Glutamatergic neuron (in vitro differentiated cells): Measurements from ENCODE around the gene ANKRD6. TPM values are rescaled to one million over a fixed set of nuclear protein-coding genes. Genes with fewer than 3 reads are reported as not detected.

Source experiments
- DNase-seq: peaks from one replicate; pipeline ENCODE4 v3.0.0; 2022
- H3K27ac Mint-ChIP-seq: one replicate; pipeline ENCODE4 v1.8.0; 2020; ENCODE audit warnings: mild to moderate bottlenecking, mixed read lengths, inconsistent platforms; ENCODE audit not compliant: unreplicated experiment
- H3K27me3 Mint-ChIP-seq: one replicate; pipeline ENCODE4 v1.8.0; 2020; ENCODE audit warnings: mild to moderate bottlenecking, moderate library complexity, mixed read lengths, inconsistent platforms; ENCODE audit not compliant: unreplicated experiment
- H3K36me3 Mint-ChIP-seq: one replicate; pipeline ENCODE4 v1.8.0; 2020; ENCODE audit warnings: mild to moderate bottlenecking, mixed read lengths, inconsistent platforms; ENCODE audit not compliant: unreplicated experiment
- H3K4me1 Mint-ChIP-seq: one replicate; pipeline ENCODE4 v1.8.0; 2020; ENCODE audit warnings: mild to moderate bottlenecking, low read depth, mixed read lengths, inconsistent platforms; ENCODE audit not compliant: unreplicated experiment
- H3K4me3 Mint-ChIP-seq: one replicate; pipeline ENCODE4 v1.8.0; 2020; ENCODE audit warnings: mild to moderate bottlenecking, mixed read lengths, inconsistent platforms; ENCODE audit not compliant: unreplicated experiment
- H3K9me3 Mint-ChIP-seq: one replicate; pipeline ENCODE4 v1.8.0; 2020; ENCODE audit warnings: mild to moderate bottlenecking, moderate library complexity, mixed read lengths, inconsistent platforms; ENCODE audit not compliant: unreplicated experiment
- CTCF ChIP-seq: fragments of 200-600 bp; sonication (generic); IDR thresholded peaks from one replicate; pipeline ENCODE4 v1.5.0; 2021; ENCODE audit not compliant: partially characterized antibody, unreplicated experiment
- total RNA-seq: library from RNA; stranded (reverse); fragmentation: NEBNext Ultra II Directional; extraction: Animal tissue kit (Norgen Biotek cat#: 25700); gene quantifications from one replicate; pipeline ENCODE4 v1.2.1, GENCODE V29; 2021; ENCODE audit not compliant: unreplicated experiment

The ANKRD6 gene
- total RNA-seq, 1 donor from 2014 or later, result 31.9 TPM

- peak; percentile 72 for TF ChIP-seq CTCF
- Mint-ChIP-seq H3K4me3 (no peak overlapping the region), H3K9me3 (peaks cover 1% of the 10 kb centered on the region), H3K36me3 (no peaks in the 10 kb centered on the region), H3K27me3 (peaks cover 2% of the 10 kb centered on the region), H3K4me1 (no peaks in the 10 kb centered on the region), H3K27ac (no peak overlapping the region)
- DNase-seq, result peak; percentile 84
Measured at GRCh38 chr6:89610149-89610642, 177.2 kb downstream of the ANKRD6 start.

DNA sequence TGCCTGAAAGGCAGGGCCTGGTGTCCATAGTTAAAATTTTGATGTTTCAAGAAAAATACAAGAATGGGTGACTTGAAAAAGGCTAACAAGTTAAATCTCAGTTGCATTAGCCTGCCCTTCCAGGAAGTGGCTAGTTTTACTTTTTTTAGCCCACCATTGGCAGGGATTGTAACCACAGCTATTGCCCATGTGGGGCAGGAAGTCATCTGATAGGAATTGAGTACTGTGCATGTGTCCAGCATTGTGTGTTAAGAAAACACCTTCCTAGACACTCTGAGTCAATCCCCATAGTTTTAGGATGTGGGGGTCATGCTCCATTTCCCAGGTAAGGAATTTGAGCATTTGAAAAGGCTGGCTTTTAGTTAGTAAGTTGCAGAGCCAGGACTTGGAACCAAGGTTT lies 178.7 kb downstream of the ANKRD6 start:
- Mint-ChIP-seq H3K27ac (no peak overlapping the region), H3K4me3 (no peak overlapping the region), H3K9me3 (peaks cover 1% of the 10 kb centered on the region), H3K4me1 (no peaks in the 10 kb centered on the region), H3K36me3 (no peaks in the 10 kb centered on the region), H3K27me3 (peaks cover 2% of the 10 kb centered on the region)
- no peak for DNase-seq
- no peak for TF ChIP-seq CTCF

DNA sequence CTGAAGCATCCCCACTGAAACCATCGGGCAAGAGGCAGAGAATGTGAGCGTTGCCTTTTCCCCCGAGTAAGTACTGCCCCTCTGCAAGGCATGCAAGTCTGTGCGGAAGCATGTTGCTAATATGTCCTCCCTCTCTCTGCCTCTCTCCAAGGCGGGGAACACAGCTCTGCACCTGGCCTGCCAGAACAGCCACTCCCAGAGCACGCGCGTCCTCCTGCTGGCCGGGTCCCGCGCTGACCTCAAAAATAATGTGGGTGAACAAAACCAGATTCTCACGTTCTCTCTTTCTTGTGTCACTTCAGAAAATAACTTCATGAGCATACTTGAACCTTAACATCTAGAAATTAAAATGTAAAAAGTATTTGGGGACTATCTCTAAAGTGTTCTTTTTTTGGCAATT lies 179.2 kb downstream of the ANKRD6 start:
- Mint-ChIP-seq H3K4me3 (no peak overlapping the region), H3K36me3 (no peaks in the 10 kb centered on the region), H3K27me3 (peaks cover 2% of the 10 kb centered on the region), H3K27ac (no peak overlapping the region), H3K4me1 (no peaks in the 10 kb centered on the region), H3K9me3 (peaks cover 1% of the 10 kb centered on the region)
- no peak for TF ChIP-seq CTCF
- DNase-seq, result no peak

- no peak overlapping the region for H3K27ac Mint-ChIP-seq
- no peak for DNase-seq
- no peak for TF ChIP-seq CTCF
- H3K27me3 Mint-ChIP-seq, result peaks cover 2% of the 10 kb centered on the region
- H3K4me1 Mint-ChIP-seq, result no peaks in the 10 kb centered on the region
- H3K4me3 Mint-ChIP-seq, result no peak overlapping the region
- no peaks in the 10 kb centered on the region for H3K36me3 Mint-ChIP-seq
- peaks cover 1% of the 10 kb centered on the region for H3K9me3 Mint-ChIP-seq
Measured at GRCh38 chr6:89613790-89614189, 180.8 kb downstream of the ANKRD6 start.

DNA sequence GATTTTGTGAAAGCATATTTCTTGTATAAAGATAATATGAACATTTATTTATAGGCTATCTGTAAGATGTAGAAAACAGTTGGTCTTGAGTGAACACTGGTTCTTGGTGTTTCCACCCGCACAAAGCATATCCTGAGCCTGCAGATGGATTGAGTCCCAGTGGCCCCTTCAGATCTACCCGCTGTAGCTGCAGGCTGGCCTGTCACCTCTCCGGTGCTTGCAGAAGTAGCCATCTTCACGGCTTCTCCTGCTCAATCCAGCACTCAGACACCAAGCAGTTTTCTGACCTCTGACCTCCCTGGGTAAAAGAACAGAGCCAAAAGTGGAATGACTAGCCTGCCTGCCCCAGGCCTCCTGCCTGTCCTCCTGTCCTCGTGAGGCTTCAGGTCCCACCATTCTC lies 182.9 kb downstream of the ANKRD6 start:
- H3K4me1 Mint-ChIP-seq, result no peaks in the 10 kb centered on the region
- no peak for TF ChIP-seq CTCF
- DNase-seq, result no peak
- H3K27me3 Mint-ChIP-seq, result no peaks in the 10 kb centered on the region
- no peak overlapping the region for H3K27ac Mint-ChIP-seq
- H3K36me3 Mint-ChIP-seq, result no peaks in the 10 kb centered on the region
- H3K9me3 Mint-ChIP-seq, result no peaks in the 10 kb centered on the region
- H3K4me3 Mint-ChIP-seq, result no peak overlapping the region
